H1 (cell line): ENCODE results near the gene STK33. TPM values are rescaled to one million over a fixed set of nuclear protein-coding genes. Genes with fewer than 3 reads are reported as not detected.

Experiments
- CTCF ChIA-PET: fragments of 300-600 bp; sonication (Branson Sonifier 250); formaldehyde crosslinking; loops from one replicate; lab custom pipeline; 2021; ENCODE audit not compliant: partially characterized antibody; lab: Charles Lee
- POLR2A ChIA-PET: fragments of 300-600 bp; sonication (Branson Sonifier 250); formaldehyde crosslinking; loops from one replicate; lab custom pipeline; 2021; ENCODE audit warnings: inconsistent platforms; ENCODE audit not compliant: partially characterized antibody; lab: Charles Lee
- DNase-seq, 2 experiments: peaks; one replicate each; pipeline versions ENCODE4 v3.0.0 to v3.0.0-alpha.2; 2010 to 2022; ENCODE audit warnings: low spot score in 2 of 2, low read depth in 1 of 2, mixed read lengths in 1 of 2
- FAIRE-seq: peaks from 2 replicates; lab custom pipeline; 2011; peaks lifted over from hg19 to GRCh38; lab: Jason Lieb, UNC
- H2AFZ ChIP-seq: 2 replicates; pipeline ENCODE4 v1.8.1; 2012; ENCODE audit warnings: low read length, inconsistent platforms
- H2AK5ac ChIP-seq: 2 replicates; pipeline ENCODE4 v1.6.1; 2013; ENCODE audit warnings: low read depth, low read length
- H2BK120ac ChIP-seq: replicated peaks from 2 replicates; pipeline ENCODE3; 2013; ENCODE audit warnings: low read depth, low read length, inconsistent platforms
- H2BK12ac ChIP-seq: 2 replicates; pipeline ENCODE4 v1.6.1; 2013; ENCODE audit warnings: low read depth, low read length
- H2BK15ac ChIP-seq: 2 replicates; pipeline ENCODE4 v1.6.1; 2013; ENCODE audit warnings: low read length
- H2BK20ac ChIP-seq: 2 replicates; pipeline ENCODE4 v1.6.1; 2013; ENCODE audit warnings: low read length
- H2BK5ac ChIP-seq: 2 replicates; pipeline ENCODE4 v1.6.1; 2013; ENCODE audit warnings: low read depth, low read length
- H3K14ac ChIP-seq: 2 replicates; pipeline ENCODE4 v1.6.1; 2013; ENCODE audit warnings: inconsistent platforms; ENCODE audit not compliant: insufficient read length
- H3K18ac ChIP-seq: 2 replicates; pipeline ENCODE4 v1.6.1; 2013; ENCODE audit warnings: low read length; ENCODE audit errors: extremely low read depth
- H3K23ac ChIP-seq: 2 replicates; pipeline ENCODE4 v1.6.1; 2013; ENCODE audit warnings: inconsistent platforms; ENCODE audit not compliant: insufficient read length
- H3K23me2 ChIP-seq: 2 replicates; pipeline ENCODE4 v1.6.1; 2013; ENCODE audit warnings: low read depth, low read length
- H3K27ac ChIP-seq: 2 replicates; pipeline ENCODE4 v1.6.1; 2011; ENCODE audit warnings: low read depth, low read length, inconsistent platforms
- H3K27me3 ChIP-seq, 4 experiments: replicated peaks in 1 of 4; 1 replicate in 1 of 4; 2 replicates in 3 of 4; pipeline versions ENCODE4 v1.6.1 to v1.8.1; 2011 to 2013; ENCODE audit warnings: low read length in 3 of 4, mild to moderate bottlenecking in 3 of 4, inconsistent platforms in 2 of 4, mixed read lengths in 2 of 4, moderate library complexity in 1 of 4; ENCODE audit not compliant: control insufficient read depth in 3 of 4, insufficient read depth in 3 of 4; ENCODE audit errors: extremely low read depth in 1 of 4
- H3K36me3 ChIP-seq, 4 experiments: 2 replicates each; pipeline versions ENCODE4 v1.6.1 to v1.8.1; 2011 to 2013; ENCODE audit warnings: mild to moderate bottlenecking in 4 of 4, low read length in 3 of 4, moderate library complexity in 2 of 4, control low read depth in 1 of 4, inconsistent platforms in 1 of 4; ENCODE audit not compliant: insufficient read depth in 4 of 4, control insufficient read depth in 2 of 4
- H3K4ac ChIP-seq: replicated peaks from 2 replicates; pipeline ENCODE3; 2013; ENCODE audit warnings: low read length, low read depth, mixed read lengths, inconsistent platforms; ENCODE audit not compliant: insufficient read length
- H3K4me1 ChIP-seq, 4 experiments: replicated peaks in 1 of 4; 1 replicate in 1 of 4; 2 replicates in 3 of 4; pipeline versions ENCODE4 v1.6.1 to v1.8.1; 2011 to 2013; ENCODE audit warnings: low read length in 3 of 4, inconsistent platforms in 2 of 4, mixed read lengths in 1 of 4; ENCODE audit not compliant: insufficient read depth in 4 of 4, control insufficient read depth in 3 of 4
- H3K4me2 ChIP-seq, 2 experiments: 2 replicates each; pipeline versions ENCODE4 v1.6.1 to v1.8.1; 2011 to 2013; ENCODE audit warnings: low read depth in 2 of 2, low read length in 2 of 2, control low read depth in 1 of 2, inconsistent platforms in 1 of 2, mild to moderate bottlenecking in 1 of 2; ENCODE audit not compliant: insufficient read depth in 1 of 2
- H3K4me3 ChIP-seq, 4 experiments: fragments of 200-600, 300-600 bp in 1 of 4; sonication (generic), shearing (Covaris generic), sonication (Bioruptor Twin) in 1 of 4; 2 replicates each; pipeline versions ENCODE4 v1.5.1 to v1.8.1; 2011 to 2016; ENCODE audit warnings: low read length in 4 of 4, low read depth in 3 of 4, control low read depth in 2 of 4, inconsistent platforms in 2 of 4, mild to moderate bottlenecking in 2 of 4, mixed read lengths in 1 of 4, moderate library complexity in 1 of 4; ENCODE audit not compliant: insufficient read depth in 2 of 4; ENCODE audit errors: extremely low read depth in 1 of 4
- H3K56ac ChIP-seq: replicated peaks from 2 replicates; pipeline ENCODE3; 2013; ENCODE audit warnings: low read depth, mild to moderate bottlenecking, mixed read lengths, low read length, inconsistent platforms; ENCODE audit not compliant: insufficient read length
- H3K79me1 ChIP-seq: 2 replicates; pipeline ENCODE4 v1.6.1; 2013; ENCODE audit warnings: low read depth, low read length, control low read depth
- H3K79me2 ChIP-seq, 2 experiments: 2 replicates each; pipeline versions ENCODE4 v1.6.1 to v1.8.1; 2012 to 2013; ENCODE audit warnings: low read length in 2 of 2, mild to moderate bottlenecking in 2 of 2, inconsistent platforms in 1 of 2; ENCODE audit not compliant: insufficient read depth in 2 of 2, control insufficient read depth in 1 of 2
- H3K9ac ChIP-seq, 4 experiments: replicated peaks in 1 of 4; 1 replicate in 1 of 4; 2 replicates in 3 of 4; pipeline versions ENCODE4 v1.6.1 to v1.8.1; 2011 to 2013; ENCODE audit warnings: low read depth in 3 of 4, low read length in 3 of 4, control low read depth in 2 of 4, mild to moderate bottlenecking in 2 of 4, moderate library complexity in 2 of 4, inconsistent platforms in 1 of 4; ENCODE audit errors: extremely low read depth in 1 of 4
- H3K9me3 ChIP-seq, 2 experiments: 2 replicates each; pipeline versions ENCODE4 v1.6.1 to v1.8.1; 2012 to 2013; ENCODE audit warnings: mild to moderate bottlenecking in 2 of 2, moderate library complexity in 2 of 2, control low read depth in 1 of 2, inconsistent platforms in 1 of 2, low read depth in 1 of 2, low read length in 1 of 2, mixed read lengths in 1 of 2; ENCODE audit not compliant: insufficient read depth in 2 of 2
- H4K20me1 ChIP-seq, 2 experiments: replicated peaks in 1 of 2; 2 replicates each; pipeline versions ENCODE3 to v1.8.1; 2011 to 2013; ENCODE audit warnings: inconsistent platforms in 2 of 2, low read length in 2 of 2, mild to moderate bottlenecking in 1 of 2; ENCODE audit not compliant: insufficient read depth in 2 of 2, control insufficient read depth in 1 of 2
- H4K5ac ChIP-seq: 2 replicates; pipeline ENCODE4 v1.6.1; 2013; ENCODE audit warnings: low read length, low read depth, mixed read lengths, inconsistent platforms; ENCODE audit not compliant: insufficient read length
- H4K8ac ChIP-seq: 2 replicates; pipeline ENCODE4 v1.8.0; 2013; ENCODE audit warnings: mild to moderate bottlenecking, moderate library complexity, low read length, inconsistent platforms; ENCODE audit not compliant: insufficient read depth; ENCODE audit errors: extremely low read depth
- H4K91ac ChIP-seq: replicated peaks from 2 replicates; pipeline ENCODE3; 2013; ENCODE audit warnings: low read length, mixed read lengths, inconsistent platforms; ENCODE audit not compliant: insufficient read length
- CTCF ChIP-seq, 3 experiments: IDR thresholded peaks; 1 replicate in 2 of 3; 2 replicates in 1 of 3; pipeline versions ENCODE4 v1.5.1 to v1.6.1; 2011; ENCODE audit warnings: low read length in 3 of 3, mild to moderate bottlenecking in 3 of 3, inconsistent platforms in 2 of 3, low read depth in 1 of 3, moderate library complexity in 1 of 3; ENCODE audit not compliant: insufficient read depth in 1 of 3; ENCODE audit errors: control extremely low read depth in 1 of 3
- MAFK ChIP-seq: IDR thresholded peaks from 2 replicates; pipeline ENCODE4 v1.6.1; 2012; ENCODE audit warnings: low read depth, mild to moderate bottlenecking, improper control_type of control experiment, low read length
- RAD21 ChIP-seq, 2 experiments: IDR thresholded peaks in 1 of 2; conservative IDR thresholded peaks in 1 of 2; 2 replicates each; pipeline ENCODE4 v1.6.1; 2011; ENCODE audit warnings: low read depth in 2 of 2, low read length in 2 of 2, improper control_type of control experiment in 1 of 2, inconsistent platforms in 1 of 2, mild to moderate bottlenecking in 1 of 2, moderate library complexity in 1 of 2
- RXRA ChIP-seq: IDR thresholded peaks from 2 replicates; pipeline ENCODE4 v1.6.1; 2011; ENCODE audit warnings: low read depth, mild to moderate bottlenecking, low read length, moderate library complexity; ENCODE audit not compliant: insufficient read depth
- TEAD4 ChIP-seq: IDR thresholded peaks from 2 replicates; pipeline ENCODE4 v1.6.1; 2012; ENCODE audit warnings: low read depth, low read length, inconsistent platforms, mixed read lengths
- YY1 ChIP-seq: IDR thresholded peaks from 2 replicates; pipeline ENCODE4 v1.6.1; 2011; ENCODE audit warnings: low read depth, mild to moderate bottlenecking, low read length
- WGBS, 2 experiments: shearing (Covaris generic) in 1 of 2; methylation state at CpG; one replicate each; pipeline versions ENCODE4 v1.1.6 to v1.1.7; 2013 to 2015; ENCODE audit warnings: low lambda C conversion rate in 2 of 2, mixed read lengths in 2 of 2, inconsistent platforms in 1 of 2, low coverage in 1 of 2, missing lambda C conversion rate in 1 of 2; ENCODE audit not compliant: insufficient replicate concordance in 2 of 2, insufficient coverage in 1 of 2, insufficient read length in 1 of 2; ENCODE audit errors: extremely low coverage in 1 of 2, missing lambda C conversion rate in 1 of 2; 5-methylcytosine and 5-hydroxymethylcytosine counted together
- polyA plus RNA-seq, 7 experiments: library from polyadenylated mRNA; depleted of rRNA in 3 of 7; stranded (reverse) in 5 of 7; unstranded in 2 of 7; fragments of >200 nt in 5 of 7; fragments of 200-250 nt in 2 of 7; gene quantifications; 1 replicate in 5 of 7; 2 replicates in 1 of 7; 4 replicates in 1 of 7; pipeline versions ENCODE4 v1.2.1 to v1.2.3, GENCODE V29; 2011 to 2013; ENCODE audit warnings: missing spikeins in 2 of 7, mixed read lengths in 2 of 7
- total RNA-seq: library from RNA; stranded (reverse); fragmentation: NEBNext Ultra II Directional; extraction: Animal tissue kit (Norgen Biotek cat#: 25700); gene quantifications from 2 replicates; pipeline ENCODE4 v1.2.1, GENCODE V29; 2021

The STK33 gene
- total and polyA plus RNA-seq, 2 of the 8 experiments (the other 6 are each of a cell fraction or from before 2014, with no cell fraction given): 8.8 to 25.1 TPM

GRCh38 chr11:8384199-8384821 is 209.7 kb downstream of the STK33 start:
- CTCF ChIA-PET: interaction anchor here (0.6 to 4.1 kb wide), 9 partner anchors 10 to 289 kb away, joined by 3 to 19 read pairs (median 4); no protein-coding TSS in a partner anchor
- Histone ChIP-seq H3K4me3 (no peak overlapping the region), H4K8ac (no peak overlapping the region), H3K18ac (no peak overlapping the region), H3K36me3 (no peaks in the 10 kb centered on the region), H3K79me1 (no peaks in the 10 kb centered on the region), H2BK120ac (no peak overlapping the region), H4K5ac (no peak overlapping the region), H4K91ac (no peak overlapping the region), H2AFZ (no peak overlapping the region), H3K4me1 (peaks cover 0 to 8% (median 0%) of the 10 kb centered on the region in 4 experiments; a peak in 3 of 7 replicates), H3K56ac (no peak overlapping the region), H3K79me2 (no peaks in the 10 kb centered on the region), H2BK5ac (no peak overlapping the region), H4K20me1 (peaks cover 0 to 2% of the 10 kb centered on the region in 2 experiments), H3K23me2 (no peaks in the 10 kb centered on the region), H3K27me3 (no peaks in the 10 kb centered on the region), H3K27ac (no peak overlapping the region), H3K23ac (no peak overlapping the region), H2BK12ac (no peak overlapping the region), H2BK15ac (no peak overlapping the region), H2BK20ac (no peak overlapping the region), H3K4ac (no peak overlapping the region), H2AK5ac (no peak overlapping the region), H3K9me3 (no peaks in the 10 kb centered on the region), H3K4me2 (no peak overlapping the region), H3K14ac (no peak overlapping the region), H3K9ac (no peak overlapping the region)
- DNase-seq (no peak), FAIRE-seq (no peak)
- TF ChIP-seq MAFK (0 out of 2 replicates have a peak, but pooled peaks have one; percentile 2), CTCF (IDR thresholded peaks at IDR 0.05; ENCODE audit: control extremely low read depth in 1 of 3, insufficient read depth in 1 of 3, low read depth in 1 of 3, low read length in 3 of 3) (peak; percentile 32 to 46 (median 44); a peak in 3 of 4 replicates), TEAD4 (no peak), RXRA (no peak), YY1 (0 out of 2 replicates have a peak, but pooled peaks have one; percentile 36), RAD21 (IDR thresholded peaks at IDR 0.05 in 1 of 2, conservative IDR thresholded peaks at IDR 0.05 in 1 of 2; ENCODE audit: low read depth in 2 of 2, low read length in 2 of 2) (peak; percentile 73 to 74)
- POLR2A ChIA-PET: interaction anchor here (1.0 kb wide), 1 partner anchor 299 kb away, joined by 4 read pairs; the partner anchor contains the start of genes RPL27A and TRIM66
- WGBS, 2 experiments: 70% methylated on average over 19 of the region's 19 CpGs; no CpG with 5 or more reads in 1 of the 2 experiments
